HL-60 (cell line): ENCODE results near the gene GUCY1B1.

Experiments
- DNase-seq, 2 experiments: peaks; one replicate each; pipeline ENCODE4 v3.0.0-alpha.2; 2010 to 2020; ENCODE audit warnings: low read depth in 1 of 2, low spot score in 1 of 2
- H3K27ac ChIP-seq: fragments of 250-450 bp; sonication (Bioruptor Pico); replicated peaks from 2 replicates; pipeline ENCODE4 v1.5.1; 2020; ENCODE audit warnings: mild to moderate bottlenecking, moderate library complexity
- H3K27me3 ChIP-seq: fragments of 250-450 bp; sonication (Bioruptor Pico); 2 replicates; pipeline ENCODE4 v1.5.1; 2021; ENCODE audit warnings: mild to moderate bottlenecking, moderate library complexity; ENCODE audit not compliant: insufficient read depth, poor library complexity, severe bottlenecking
- H3K4me3 ChIP-seq: replicated peaks from 2 replicates; pipeline ENCODE4 v1.5.1; 2011; ENCODE audit warnings: mild to moderate bottlenecking, control low read depth, low read length; ENCODE audit not compliant: insufficient read depth
- GABPA ChIP-seq: IDR thresholded peaks from 2 replicates; pipeline ENCODE4 v1.6.1; 2012; ENCODE audit warnings: low read depth
- POLR2AphosphoS5 ChIP-seq: IDR thresholded peaks from 2 replicates; pipeline ENCODE4 v1.6.1; 2012; ENCODE audit warnings: low read depth
- SPI1 ChIP-seq: IDR thresholded peaks from 2 replicates; pipeline ENCODE4 v1.6.1; 2012; ENCODE audit warnings: low read depth, mild to moderate bottlenecking, borderline replicate concordance
- TF ChIP-seq, protein P1 (sequence below): IDR thresholded peaks from one replicate; pipeline ENCODE4 v1.5.1; 2011; ENCODE audit warnings: low read length, control low read depth, inconsistent platforms; ENCODE audit not compliant: insufficient read depth
- TF ChIP-seq, protein P2 (sequence below): IDR thresholded peaks from 2 replicates; pipeline ENCODE4 v1.6.1; 2012; ENCODE audit warnings: low read depth; ENCODE audit not compliant: insufficient replicate concordance

GUCY1B1 gene

DNA sequence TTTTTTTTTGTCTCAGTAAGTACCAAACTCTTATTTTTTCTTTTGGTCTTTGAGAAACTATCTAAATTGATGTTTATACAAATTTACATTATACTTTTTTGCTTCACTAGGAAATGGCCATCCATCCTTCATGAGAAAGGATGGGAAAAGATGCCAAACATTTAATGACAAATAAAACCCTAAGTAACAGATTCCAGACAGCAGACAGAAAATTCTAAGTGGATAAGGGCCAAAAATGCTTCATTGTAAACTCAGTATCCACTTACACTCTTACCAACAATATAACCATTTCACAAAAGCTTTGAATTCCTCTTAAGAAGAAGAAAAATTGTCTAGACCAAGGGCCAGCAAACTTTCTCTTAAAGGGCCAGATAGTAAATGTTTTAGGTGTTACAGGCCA is 3.5 kb downstream of the GUCY1B1 start:
- peaks cover 20% of the 10 kb centered on the region for H3K27me3 ChIP-seq
- H3K27ac ChIP-seq = no peak overlapping the region
- TF ChIP-seq SPI1 (no peak), POLR2AphosphoS5 (no peak), GABPA (no peak)
- TF ChIP-seq, protein P1, sequence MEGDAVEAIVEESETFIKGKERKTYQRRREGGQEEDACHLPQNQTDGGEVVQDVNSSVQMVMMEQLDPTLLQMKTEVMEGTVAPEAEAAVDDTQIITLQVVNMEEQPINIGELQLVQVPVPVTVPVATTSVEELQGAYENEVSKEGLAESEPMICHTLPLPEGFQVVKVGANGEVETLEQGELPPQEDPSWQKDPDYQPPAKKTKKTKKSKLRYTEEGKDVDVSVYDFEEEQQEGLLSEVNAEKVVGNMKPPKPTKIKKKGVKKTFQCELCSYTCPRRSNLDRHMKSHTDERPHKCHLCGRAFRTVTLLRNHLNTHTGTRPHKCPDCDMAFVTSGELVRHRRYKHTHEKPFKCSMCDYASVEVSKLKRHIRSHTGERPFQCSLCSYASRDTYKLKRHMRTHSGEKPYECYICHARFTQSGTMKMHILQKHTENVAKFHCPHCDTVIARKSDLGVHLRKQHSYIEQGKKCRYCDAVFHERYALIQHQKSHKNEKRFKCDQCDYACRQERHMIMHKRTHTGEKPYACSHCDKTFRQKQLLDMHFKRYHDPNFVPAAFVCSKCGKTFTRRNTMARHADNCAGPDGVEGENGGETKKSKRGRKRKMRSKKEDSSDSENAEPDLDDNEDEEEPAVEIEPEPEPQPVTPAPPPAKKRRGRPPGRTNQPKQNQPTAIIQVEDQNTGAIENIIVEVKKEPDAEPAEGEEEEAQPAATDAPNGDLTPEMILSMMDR = no peak
- TF ChIP-seq, protein P2, sequence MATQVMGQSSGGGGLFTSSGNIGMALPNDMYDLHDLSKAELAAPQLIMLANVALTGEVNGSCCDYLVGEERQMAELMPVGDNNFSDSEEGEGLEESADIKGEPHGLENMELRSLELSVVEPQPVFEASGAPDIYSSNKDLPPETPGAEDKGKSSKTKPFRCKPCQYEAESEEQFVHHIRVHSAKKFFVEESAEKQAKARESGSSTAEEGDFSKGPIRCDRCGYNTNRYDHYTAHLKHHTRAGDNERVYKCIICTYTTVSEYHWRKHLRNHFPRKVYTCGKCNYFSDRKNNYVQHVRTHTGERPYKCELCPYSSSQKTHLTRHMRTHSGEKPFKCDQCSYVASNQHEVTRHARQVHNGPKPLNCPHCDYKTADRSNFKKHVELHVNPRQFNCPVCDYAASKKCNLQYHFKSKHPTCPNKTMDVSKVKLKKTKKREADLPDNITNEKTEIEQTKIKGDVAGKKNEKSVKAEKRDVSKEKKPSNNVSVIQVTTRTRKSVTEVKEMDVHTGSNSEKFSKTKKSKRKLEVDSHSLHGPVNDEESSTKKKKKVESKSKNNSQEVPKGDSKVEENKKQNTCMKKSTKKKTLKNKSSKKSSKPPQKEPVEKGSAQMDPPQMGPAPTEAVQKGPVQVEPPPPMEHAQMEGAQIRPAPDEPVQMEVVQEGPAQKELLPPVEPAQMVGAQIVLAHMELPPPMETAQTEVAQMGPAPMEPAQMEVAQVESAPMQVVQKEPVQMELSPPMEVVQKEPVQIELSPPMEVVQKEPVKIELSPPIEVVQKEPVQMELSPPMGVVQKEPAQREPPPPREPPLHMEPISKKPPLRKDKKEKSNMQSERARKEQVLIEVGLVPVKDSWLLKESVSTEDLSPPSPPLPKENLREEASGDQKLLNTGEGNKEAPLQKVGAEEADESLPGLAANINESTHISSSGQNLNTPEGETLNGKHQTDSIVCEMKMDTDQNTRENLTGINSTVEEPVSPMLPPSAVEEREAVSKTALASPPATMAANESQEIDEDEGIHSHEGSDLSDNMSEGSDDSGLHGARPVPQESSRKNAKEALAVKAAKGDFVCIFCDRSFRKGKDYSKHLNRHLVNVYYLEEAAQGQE = no peak
- no peak overlapping the region for H3K4me3 ChIP-seq
- no peak for DNase-seq

DNA sequence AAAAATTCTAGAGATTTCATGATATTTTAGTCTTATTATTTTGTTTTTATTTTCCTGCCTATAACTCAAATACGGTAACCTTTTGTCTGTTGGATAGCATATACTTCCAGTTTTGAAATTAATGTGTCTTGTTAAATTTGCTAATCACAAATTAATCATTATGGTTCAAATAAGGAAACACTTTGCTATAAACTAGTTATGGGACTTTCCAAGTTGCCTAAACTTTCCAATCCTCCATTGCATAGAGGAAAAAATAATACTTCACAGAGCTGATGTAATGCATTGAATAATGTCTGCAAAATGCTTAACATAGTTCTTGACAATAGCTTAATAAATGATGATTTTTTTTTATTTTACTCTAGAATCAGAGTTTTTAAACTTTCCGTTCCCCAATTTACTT is 4.7 kb downstream of the GUCY1B1 start:
- Histone ChIP-seq H3K4me3 (no peak overlapping the region), H3K27ac (no peak overlapping the region), H3K27me3 (peaks cover 18% of the 10 kb centered on the region)
- DNase-seq = no peak
- TF ChIP-seq SPI1 = no peak
- TF ChIP-seq, protein P2 = no peak
- no peak for TF ChIP-seq POLR2AphosphoS5
- TF ChIP-seq, protein P1 = no peak
- TF ChIP-seq GABPA = no peak

DNA sequence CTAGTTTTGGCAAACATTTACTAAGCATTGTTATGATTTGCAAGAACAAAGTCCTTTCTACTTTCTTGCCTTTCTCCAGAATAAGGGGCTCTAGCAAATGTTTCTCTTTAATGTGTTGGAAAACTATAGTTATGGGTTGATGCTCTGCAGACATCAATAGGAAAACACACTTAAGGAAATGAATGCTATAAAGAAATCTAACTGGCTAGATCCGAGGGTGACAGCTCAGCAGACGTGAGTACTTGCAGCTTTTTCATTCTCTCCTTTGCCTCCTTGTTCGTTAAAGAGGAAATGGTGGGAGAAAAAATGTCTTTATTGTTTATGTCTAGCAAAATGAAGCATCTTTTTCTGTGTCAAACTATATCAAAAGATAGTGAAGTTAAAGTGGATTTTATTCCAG is 6.3 kb downstream of the GUCY1B1 start:
- DNase-seq = no peak
- H3K27ac ChIP-seq = no peak overlapping the region
- no peak overlapping the region for H3K4me3 ChIP-seq
- TF ChIP-seq, protein P2 = no peak
- no peak for TF ChIP-seq SPI1
- TF ChIP-seq GABPA = no peak
- no peak for TF ChIP-seq POLR2AphosphoS5
- TF ChIP-seq, protein P1 = no peak
- H3K27me3 ChIP-seq = peaks cover 5% of the 10 kb centered on the region
